GM12891 (cell line): ENCODE data around the gene FCN1.

Source experiments
- POLR2A ChIP-seq: IDR thresholded peaks from 2 replicates; pipeline ENCODE4 v1.6.1; 2011; ENCODE audit warnings: low read depth, low read length, control low read depth
- POLR2AphosphoS5 ChIP-seq: IDR thresholded peaks from 2 replicates; pipeline ENCODE4 v1.6.1; 2011; ENCODE audit warnings: low read depth, low read length, control low read depth
- POU2F2 ChIP-seq: IDR thresholded peaks from 2 replicates; pipeline ENCODE4 v1.6.1; 2011; ENCODE audit warnings: low read depth, mild to moderate bottlenecking, control low read depth, low read length, moderate library complexity

- TF ChIP-seq POLR2AphosphoS5 (no peak), POLR2A (no peak), POU2F2 (no peak)
Measured at GRCh38 chr9:134872482-134873231, 45.1 kb downstream of the FCN1 start.
